Mesothelial cell of epicardium (in vitro differentiated cells): ENCODE data around the gene TLE1. TPM values are rescaled to one million over a fixed set of nuclear protein-coding genes. Genes with fewer than 3 reads are reported as not detected.
A peak's percentile ranks its signal among the peaks of the same experiment; 100 is the strongest.

ENCODE experiments used
- DNase-seq, 2 experiments: peaks; one replicate each; pipeline ENCODE4 v3.0.0; 2021; ENCODE audit warnings: low spot score in 2 of 2; ENCODE audit not compliant: unreplicated experiment in 2 of 2
- H3K27ac Mint-ChIP-seq: 2 replicates; pipeline ENCODE4 v1.8.0; 2021; ENCODE audit warnings: mixed read lengths
- H3K27me3 Mint-ChIP-seq: 2 replicates; pipeline ENCODE4 v1.8.0; 2021; ENCODE audit warnings: low read depth, mixed read lengths
- H3K36me3 Mint-ChIP-seq: 2 replicates; pipeline ENCODE4 v1.8.0; 2021; ENCODE audit warnings: mixed read lengths
- H3K4me1 Mint-ChIP-seq: 2 replicates; pipeline ENCODE4 v1.8.0; 2021; ENCODE audit warnings: mixed read lengths
- H3K4me3 Mint-ChIP-seq: 2 replicates; pipeline ENCODE4 v1.8.0; 2021; ENCODE audit warnings: mild to moderate bottlenecking, moderate library complexity, mixed read lengths
- H3K9me3 Mint-ChIP-seq: 2 replicates; pipeline ENCODE4 v1.8.0; 2021; ENCODE audit warnings: mixed read lengths
- CTCF ChIP-seq: fragments of 200-600 bp; sonication (generic); IDR thresholded peaks from one replicate; pipeline ENCODE4 v1.5.0; 2021; ENCODE audit warnings: antibody characterized with exemption; ENCODE audit not compliant: unreplicated experiment
- total RNA-seq: library from RNA; stranded (reverse); gene quantifications from 3 replicates; pipeline ENCODE4 v1.2.1, GENCODE V29; 2021

TLE1 gene
- total RNA-seq, 1 donor from 2014 or later: 97.9 TPM

- Mint-ChIP-seq H3K4me1 (peaks cover 32% of the 10 kb centered on the region), H3K27me3 (no peaks in the 10 kb centered on the region), H3K36me3 (no peaks in the 10 kb centered on the region), H3K9me3 (no peaks in the 10 kb centered on the region), H3K4me3 (no peak overlapping the region), H3K27ac (no peak overlapping the region)
- TF ChIP-seq CTCF: no peak
- no peak for DNase-seq
Observed at GRCh38 chr9:81563020-81563407, 126.3 kb downstream of the TLE1 start.

- H3K27ac Mint-ChIP-seq: peak overlapping the region; percentile 27
- no peak overlapping the region for H3K4me3 Mint-ChIP-seq
- no peak for DNase-seq
- no peaks in the 10 kb centered on the region for H3K9me3 Mint-ChIP-seq
- H3K27me3 Mint-ChIP-seq: no peaks in the 10 kb centered on the region
- no peaks in the 10 kb centered on the region for H3K36me3 Mint-ChIP-seq
- peaks cover 38% of the 10 kb centered on the region for H3K4me1 Mint-ChIP-seq
- no peak for TF ChIP-seq CTCF
Observed at GRCh38 chr9:81562231-81563019, 126.9 kb downstream of the TLE1 start.

- peaks cover 38% of the 10 kb centered on the region for H3K4me1 Mint-ChIP-seq
- H3K4me3 Mint-ChIP-seq: no peak overlapping the region
- no peaks in the 10 kb centered on the region for H3K36me3 Mint-ChIP-seq
- H3K27me3 Mint-ChIP-seq: no peaks in the 10 kb centered on the region
- no peak for TF ChIP-seq CTCF
- DNase-seq: no peak
- no peaks in the 10 kb centered on the region for H3K9me3 Mint-ChIP-seq
- H3K27ac Mint-ChIP-seq: peak overlapping the region; percentile 71
Observed at GRCh38 chr9:81560851-81561732, 128.3 kb downstream of the TLE1 start.

- H3K9me3 Mint-ChIP-seq: no peaks in the 10 kb centered on the region
- no peaks in the 10 kb centered on the region for H3K36me3 Mint-ChIP-seq
- no peak overlapping the region for H3K4me3 Mint-ChIP-seq
- no peak for DNase-seq
- peak overlapping the region; percentile 43 for H3K27ac Mint-ChIP-seq
- H3K4me1 Mint-ChIP-seq: peaks cover 38% of the 10 kb centered on the region
- H3K27me3 Mint-ChIP-seq: peaks cover 3% of the 10 kb centered on the region
- no peak for TF ChIP-seq CTCF
Observed at GRCh38 chr9:81559709-81560108, 129.6 kb downstream of the TLE1 start.

GRCh38 chr9:81559197-81559596 lies 130.2 kb downstream of the TLE1 start:
- Mint-ChIP-seq H3K4me1 (peaks cover 38% of the 10 kb centered on the region), H3K4me3 (no peak overlapping the region), H3K9me3 (no peaks in the 10 kb centered on the region), H3K27ac (peak overlapping the region; percentile 61), H3K27me3 (peaks cover 3% of the 10 kb centered on the region), H3K36me3 (no peaks in the 10 kb centered on the region)
- no peak for DNase-seq
- no peak for TF ChIP-seq CTCF
